ENCODE data around the gene PRDM1.
"Not testable (repeated sequence)": the region's sequence is repeated elsewhere in the genome, so short reads cannot be mapped to it uniquely, and the experiment has no call there.

The PRDM1 gene

DNA sequence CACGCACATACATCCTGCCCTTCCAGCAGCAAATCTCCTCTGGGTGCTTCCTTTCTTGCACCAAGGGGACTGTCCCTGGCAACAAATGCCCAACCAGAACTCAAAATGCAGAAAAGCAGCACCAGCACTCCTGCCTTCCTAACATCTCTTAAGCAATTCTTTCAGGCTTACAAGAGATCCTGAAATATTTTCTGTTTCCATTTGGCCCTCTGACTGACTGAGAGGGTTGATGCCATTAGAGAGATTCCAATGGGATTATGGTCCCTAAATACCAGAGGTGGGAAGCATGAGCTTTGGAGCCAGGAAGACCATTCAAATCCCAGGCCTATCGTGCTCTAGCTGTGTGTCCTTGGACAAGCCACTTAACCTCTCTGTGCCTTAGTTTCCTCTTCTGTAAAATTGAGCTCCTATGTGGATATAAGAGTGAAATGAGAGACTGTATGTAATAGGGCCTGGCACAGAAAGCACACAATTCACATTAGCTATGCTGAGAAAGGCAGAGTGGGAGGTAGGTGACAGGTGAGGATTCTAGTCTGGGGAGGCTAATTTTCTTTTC lies 56.8 kb downstream of the PRDM1 start:
- DNase-seq: peak; percentile 20

- no peak for DNase-seq
These were observed 57.5 kb downstream of the PRDM1 start for GRCh38 chr6:106143665-106144064.

GRCh38 chr6:106145144-106145543 lies 59.0 kb downstream of the PRDM1 start:
- no peak for DNase-seq

- DNase-seq: no peak
These were observed 59.6 kb downstream of the PRDM1 start for GRCh38 chr6:106145741-106146227.

DNA sequence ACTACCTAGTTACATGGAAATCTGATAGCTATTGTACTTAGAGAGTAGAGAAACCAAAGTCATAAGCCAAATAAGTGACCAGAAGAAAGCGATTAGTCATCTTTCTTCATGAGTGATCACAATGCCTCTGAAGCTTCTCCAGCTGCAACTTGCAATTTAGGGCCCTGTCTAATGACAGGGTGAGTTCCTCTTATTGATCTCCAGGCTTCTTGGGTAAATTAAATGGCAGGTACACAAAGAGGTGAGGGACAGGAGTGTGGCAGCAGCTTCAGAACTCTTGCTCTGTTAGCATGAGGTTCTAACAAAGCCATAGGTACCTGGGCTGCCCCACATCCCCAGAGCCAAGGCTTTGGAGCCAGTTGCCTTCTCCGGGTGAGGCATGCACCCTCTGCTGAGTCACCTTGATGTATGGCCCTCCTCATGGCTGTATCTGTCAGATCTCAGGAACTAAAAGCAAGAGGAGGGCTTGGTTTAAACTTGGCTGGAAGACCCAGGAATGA lies 60.8 kb downstream of the PRDM1 start:
- no peak for DNase-seq

DNA sequence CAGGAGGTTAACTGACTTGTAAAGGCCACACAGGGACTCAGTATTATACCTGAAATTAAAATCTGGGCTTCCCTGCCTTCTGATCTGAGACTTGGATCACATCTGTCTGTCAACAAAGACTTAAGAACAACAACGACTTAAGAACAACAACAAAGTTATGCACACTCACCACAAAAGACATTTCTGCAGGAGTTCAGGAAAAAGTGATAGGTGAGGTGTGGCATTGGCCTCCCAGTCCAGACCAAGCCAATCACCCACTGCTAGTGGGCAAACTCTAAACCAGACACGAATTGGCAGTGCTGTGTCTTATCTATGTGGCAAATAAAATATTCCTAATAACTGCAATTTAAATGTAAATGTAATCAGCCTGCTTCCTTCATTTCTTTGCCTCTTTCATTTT lies 61.3 kb downstream of the PRDM1 start:
- no peak for DNase-seq

DNA sequence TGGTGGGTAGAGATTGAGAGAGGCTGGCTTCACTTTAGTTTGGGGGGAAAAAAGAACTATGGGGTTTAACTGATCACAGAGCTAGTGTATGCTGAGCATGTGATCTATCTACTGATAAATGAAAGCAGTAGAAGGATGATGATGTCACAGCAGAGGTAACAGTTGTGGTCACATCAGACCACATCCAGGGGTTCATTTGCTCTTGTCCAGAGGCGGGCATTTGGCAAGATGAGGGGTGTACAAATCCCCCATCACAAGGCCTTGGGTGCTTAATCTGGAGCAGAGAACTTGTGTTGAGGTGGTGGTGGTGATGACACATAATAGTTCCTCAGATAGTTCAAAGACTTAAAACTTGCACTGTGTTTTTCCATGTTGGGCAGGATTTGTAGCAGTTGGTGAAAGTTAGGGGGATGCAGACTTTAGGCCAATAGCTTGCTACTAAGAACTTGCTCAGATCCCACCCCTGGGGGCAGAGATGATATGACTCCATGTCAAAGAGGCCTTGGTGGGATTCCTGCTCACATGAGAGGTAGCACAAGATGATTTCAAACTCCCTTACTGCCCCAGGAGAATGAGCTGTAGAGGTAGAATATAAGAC lies 63.4 kb downstream of the PRDM1 start:
- no peak for DNase-seq

- DNase-seq: not testable (repeated sequence)
These were observed 66.3 kb downstream of the PRDM1 start for GRCh38 chr6:106152476-106152875.

GRCh38 chr6:106152952-106153351 lies 66.8 kb downstream of the PRDM1 start:
- DNase-seq: no peak

DNA sequence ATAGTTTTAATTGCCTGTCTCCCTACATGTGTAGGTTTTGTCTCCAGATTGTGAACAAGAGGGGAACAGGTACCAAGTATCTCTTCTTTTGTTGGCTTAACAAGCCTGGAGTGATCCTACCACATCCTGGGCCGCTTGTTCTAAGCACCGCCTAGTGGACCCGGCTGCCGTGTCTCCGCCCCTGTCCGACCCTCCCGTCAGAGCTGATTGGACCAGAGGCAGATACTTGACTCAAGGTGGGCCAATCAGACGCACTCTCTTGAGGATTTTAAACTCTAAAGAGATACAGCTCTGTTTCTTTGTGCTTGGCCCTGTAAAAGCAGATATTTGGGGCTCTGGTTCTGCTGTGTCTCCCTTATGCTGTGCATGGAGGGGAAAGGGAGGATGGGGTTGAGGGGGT lies 68.2 kb downstream of the PRDM1 start:
- no peak for DNase-seq

DNA sequence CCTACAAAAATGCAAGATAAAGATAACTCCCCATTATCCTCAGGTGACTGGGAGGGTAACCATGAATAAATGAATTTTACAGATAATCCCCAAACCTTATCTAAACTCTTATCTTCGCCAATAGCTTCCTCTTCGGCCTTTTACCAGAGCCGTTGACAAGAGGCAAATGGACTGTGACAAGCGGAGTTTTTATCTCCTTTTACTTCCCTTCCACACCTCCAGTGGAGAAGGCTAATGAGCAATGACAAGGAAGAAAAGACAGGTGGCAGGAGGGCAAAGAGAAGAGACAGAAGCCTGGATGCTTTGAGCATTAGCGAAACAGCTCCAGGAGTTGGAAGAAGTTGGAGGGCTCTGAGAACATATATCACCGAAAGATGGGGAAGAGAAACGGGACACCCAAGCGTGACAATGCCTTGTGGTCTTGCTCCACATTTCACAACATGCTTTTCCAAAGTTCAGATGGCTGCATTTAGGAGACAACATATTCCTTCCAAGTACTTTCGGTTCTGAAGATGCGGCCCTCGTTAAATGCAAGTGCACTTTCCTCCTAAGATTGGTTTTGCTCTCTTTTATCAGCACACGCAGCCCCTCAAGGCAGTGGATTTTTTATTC lies 69.2 kb downstream of the PRDM1 start:
- DNase-seq: no peak

GRCh38 chr6:106156413-106156812 lies 70.3 kb downstream of the PRDM1 start:
- no peak for DNase-seq

- DNase-seq: no peak
These were observed 70.7 kb downstream of the PRDM1 start for GRCh38 chr6:106156863-106157262.

- no peak for DNase-seq
These were observed 72.7 kb downstream of the PRDM1 start for GRCh38 chr6:106158816-106159215.

Measured in NCI-H82 (cell line).